Breast epithelium (tissue), 3 donors: Measurements from ENCODE around the gene REEP6.

Experiments used
- CTCF ChIP-seq, 3 donors: fragments of 450-650 bp; IDR thresholded peaks; one replicate each; pipeline ENCODE4 v1.5.1; 2016 to 2017; ENCODE audit warnings: antibody characterized with exemption in 3 of 3, mild to moderate bottlenecking in 3 of 3, moderate library complexity in 3 of 3
- POLR2A ChIP-seq: fragments of 450-650 bp; IDR thresholded peaks from one replicate; pipeline ENCODE4 v1.6.1; 2016; ENCODE audit warnings: antibody characterized with exemption, mild to moderate bottlenecking, moderate library complexity

DNA sequence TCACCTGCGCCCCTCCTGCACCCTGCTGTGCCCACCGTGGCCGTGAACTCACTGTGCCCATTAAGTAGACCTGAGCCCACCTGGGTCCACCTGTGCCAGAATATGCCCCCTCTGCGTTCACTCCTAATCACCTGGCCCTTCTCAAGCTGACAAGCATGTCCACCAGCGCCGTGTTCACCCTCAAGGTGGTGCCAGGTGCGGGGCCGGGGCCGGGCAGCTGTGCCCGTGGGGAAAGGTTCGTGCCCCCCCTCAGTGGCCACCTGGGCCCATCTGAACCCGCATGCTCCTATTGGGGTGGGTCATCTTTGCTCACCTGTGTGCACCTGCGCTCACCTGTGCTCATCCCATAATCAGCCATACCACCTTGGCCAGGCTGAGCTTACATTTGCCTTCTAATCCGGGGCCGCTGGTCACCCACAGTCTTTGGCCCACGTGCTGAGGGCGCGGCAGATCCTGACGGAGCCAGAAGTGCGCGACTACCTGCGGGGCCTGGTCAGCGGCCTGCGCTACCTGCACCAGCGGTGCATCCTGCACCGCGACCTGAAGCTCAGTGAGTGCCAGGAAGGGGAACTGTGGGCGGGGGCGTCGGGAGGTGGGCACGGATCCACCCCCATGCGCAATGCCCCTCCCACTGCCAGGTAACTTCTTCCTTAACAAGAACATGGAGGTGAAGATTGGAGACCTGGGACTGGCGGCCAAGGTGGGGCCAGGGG is 35.2 kb downstream of the REEP6 start:
- no peak for TF ChIP-seq CTCF (IDR thresholded peaks at IDR 0.05)
- TF ChIP-seq POLR2A, result no peak
